Measurements from ENCODE around the gene IFT57. TPM values are rescaled to one million over a fixed set of nuclear protein-coding genes. Genes with fewer than 3 reads are reported as not detected.

IFT57 gene
- total and polyA plus RNA-seq, 2 of the 8 experiments (the other 6 are each of a cell fraction or from before 2014, with no cell fraction given), result 15.1 to 27.8 TPM

DNA sequence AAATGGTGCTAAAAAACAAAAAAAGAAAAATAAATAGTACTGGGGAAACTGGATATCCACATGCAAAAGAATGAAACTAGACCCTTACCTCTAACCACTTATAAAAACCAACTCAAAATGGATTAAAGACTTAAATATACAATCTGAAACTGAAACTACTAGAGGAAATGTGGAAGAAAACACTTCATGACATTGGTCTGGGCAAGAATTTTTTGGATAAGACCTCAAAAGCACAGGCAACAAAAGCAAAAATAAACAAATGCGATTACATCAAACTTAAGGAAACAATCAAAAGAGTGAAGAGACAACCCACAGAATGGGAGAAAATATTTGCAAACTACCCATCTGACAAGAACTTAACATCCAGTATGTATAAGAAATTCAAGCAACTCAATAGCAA is 6.4 kb downstream of the IFT57 start (continued):
- TF ChIP-seq E2F6 (IDR thresholded peaks at IDR 0.05) (no peak), KDM4A (IDR thresholded peaks at IDR 0.05; ENCODE audit: low read depth, low read length, severe bottlenecking) (no peak), GABPA (IDR thresholded peaks at IDR 0.05; ENCODE audit: borderline replicate concordance, insufficient read depth, low read length) (no peak)
